GM21360 (cell line): Measurements from ENCODE around the gene KLHDC10.
"Not testable (repeated sequence)": the region's sequence is repeated elsewhere in the genome, so short reads cannot be mapped to it uniquely, and the experiment has no call there.

ENCODE experiments used
- ATAC-seq: cut with Tn5 transposase; IDR thresholded peaks from one replicate; pipeline ENCODE4 v1.9.1; 2021; ENCODE audit warnings: mild to moderate bottlenecking, moderate library complexity; ENCODE audit not compliant: unreplicated experiment

The KLHDC10 gene

GRCh38 chr7:130139193-130139960 is 69.0 kb downstream of the KLHDC10 start:
- no peak for ATAC-seq

DNA sequence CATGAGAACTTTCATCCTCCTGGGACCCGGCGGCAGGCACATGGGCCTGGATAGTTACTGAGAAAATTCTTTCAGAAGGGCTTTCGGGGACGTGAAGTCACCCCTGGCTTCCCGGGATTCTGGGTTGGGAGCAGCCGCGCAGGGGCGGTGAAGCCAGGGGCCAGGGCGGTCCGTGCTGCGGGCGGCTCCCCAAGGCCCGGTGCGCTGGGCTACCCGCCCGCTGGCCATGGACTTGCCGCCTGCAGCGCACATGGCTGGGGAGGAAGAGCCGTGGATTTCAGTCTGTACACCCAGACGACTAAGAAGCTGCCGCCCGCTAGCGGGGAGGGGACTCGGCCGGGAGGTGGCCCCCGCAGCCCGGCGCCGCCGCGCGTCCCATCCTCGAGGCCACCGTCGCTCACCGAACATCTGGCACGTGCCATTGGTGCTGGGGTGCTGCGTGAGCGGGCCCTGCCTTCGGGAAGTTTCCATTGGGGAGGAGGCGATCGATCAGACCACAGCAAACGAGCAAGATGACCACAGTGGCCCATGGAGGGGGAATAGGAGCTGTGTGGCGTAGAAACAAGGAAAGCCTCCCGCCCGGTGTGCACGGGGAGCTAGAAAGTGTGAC is 70.3 kb downstream of the KLHDC10 start:
- ATAC-seq, result no peak

DNA sequence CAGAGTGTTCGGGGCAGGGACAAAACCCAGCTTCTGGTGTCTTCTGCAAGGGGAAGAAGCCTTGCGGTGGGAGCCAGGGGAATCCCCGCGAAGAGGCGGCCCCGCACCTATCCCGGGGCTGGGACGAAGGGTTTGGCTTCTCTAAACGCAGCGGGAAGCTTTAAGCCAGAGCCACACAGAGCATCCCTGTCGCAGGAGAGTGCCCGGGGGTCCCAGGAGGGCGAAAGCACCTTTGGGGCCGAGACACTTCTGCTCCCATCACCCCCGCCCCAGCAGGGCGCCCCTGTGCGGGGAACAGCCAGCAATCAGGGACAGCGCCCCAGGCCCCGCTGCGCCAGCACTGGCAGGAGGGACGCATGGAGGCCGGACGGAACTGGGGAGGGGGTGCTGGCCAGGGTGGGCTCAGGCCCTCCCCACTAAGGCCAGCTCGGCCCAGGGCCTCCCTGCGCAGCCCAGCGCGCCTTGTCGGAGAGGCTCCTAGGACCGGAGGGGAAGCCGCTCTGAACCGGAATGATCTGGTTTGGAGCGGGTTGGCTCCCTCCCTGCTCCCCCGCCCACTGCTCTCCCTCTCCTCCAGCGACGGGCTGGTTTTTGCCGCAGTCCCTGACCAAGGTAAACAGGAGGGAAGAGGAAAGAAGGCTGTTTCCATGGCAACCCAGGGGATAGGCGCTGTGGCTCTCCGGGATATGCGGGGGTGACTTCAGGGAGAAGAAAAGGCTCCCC is 71.0 kb downstream of the KLHDC10 start:
- ATAC-seq, result no peak

- ATAC-seq, result no peak
Measured at GRCh38 chr7:130141884-130142653, 71.7 kb downstream of the KLHDC10 start.

GRCh38 chr7:130142654-130143333 is 72.5 kb downstream of the KLHDC10 start:
- no peak for ATAC-seq

GRCh38 chr7:130143334-130143732 is 73.0 kb downstream of the KLHDC10 start:
- ATAC-seq, result no peak

- no peak for ATAC-seq
Measured at GRCh38 chr7:130143986-130144311, 73.6 kb downstream of the KLHDC10 start.

DNA sequence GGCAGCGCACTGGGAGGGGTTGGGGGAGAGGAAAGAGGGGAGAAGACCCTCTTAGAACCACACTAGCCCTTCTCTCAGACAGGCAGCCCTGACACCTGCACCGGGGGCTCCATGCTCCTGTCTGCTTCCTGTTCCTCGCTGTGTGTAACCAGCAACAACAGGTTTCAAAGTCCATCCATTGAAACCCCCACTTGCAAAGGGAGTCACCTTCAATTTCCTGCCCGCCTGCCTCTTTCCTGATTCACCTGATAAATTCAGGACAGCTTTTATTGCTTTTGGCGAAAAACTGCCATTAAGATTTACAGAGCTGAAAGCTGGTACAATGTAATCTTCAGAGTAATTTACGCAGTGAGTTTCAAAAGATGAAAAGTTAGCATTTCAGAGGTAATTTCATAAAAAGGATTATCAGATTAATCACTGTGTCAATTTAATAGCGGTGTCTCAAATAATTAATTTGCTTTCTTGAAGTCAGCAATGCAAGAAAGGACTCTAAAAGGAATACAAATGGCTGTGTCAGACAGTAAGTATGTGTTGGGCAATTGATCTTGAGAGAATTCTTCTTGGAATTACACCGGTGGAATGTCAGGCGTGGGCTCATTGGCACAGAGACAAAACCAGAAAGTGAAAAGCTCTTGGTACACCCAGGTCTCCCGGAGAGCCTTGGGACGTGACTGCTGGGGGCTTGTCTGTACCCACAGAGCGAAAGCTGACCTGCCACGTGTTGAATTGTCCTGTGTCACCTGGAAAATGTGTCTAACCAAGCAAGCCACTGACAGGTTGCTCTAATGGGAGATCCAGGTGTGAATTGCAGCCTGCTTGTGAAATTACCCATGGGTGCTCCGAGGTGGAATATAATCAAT is 74.2 kb downstream of the KLHDC10 start:
- ATAC-seq, result no peak

- ATAC-seq, result no peak
Measured at GRCh38 chr7:130145424-130146100, 75.2 kb downstream of the KLHDC10 start.

DNA sequence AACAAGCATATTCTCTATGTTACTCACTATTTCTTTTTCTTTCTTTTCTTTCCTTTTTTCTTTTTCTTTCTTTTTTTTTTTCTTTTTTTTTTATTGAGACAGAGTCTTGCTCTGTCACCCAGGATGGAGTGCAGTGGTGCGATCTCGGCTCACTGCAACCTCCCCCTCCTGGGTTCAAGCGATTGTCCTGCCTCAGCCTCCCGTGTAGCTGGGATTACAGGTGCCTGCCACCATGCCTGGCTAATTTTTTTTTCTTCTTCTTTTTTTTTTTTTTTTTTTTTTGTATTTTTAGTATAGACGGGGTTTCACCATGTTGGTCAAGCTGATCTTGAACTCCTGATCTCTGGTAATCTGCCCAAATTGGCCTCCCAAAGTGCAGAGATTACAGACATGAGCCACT is 75.8 kb downstream of the KLHDC10 start:
- not testable (repeated sequence) for ATAC-seq

- ATAC-seq, result no peak
Measured at GRCh38 chr7:130146693-130147405, 76.5 kb downstream of the KLHDC10 start.

DNA sequence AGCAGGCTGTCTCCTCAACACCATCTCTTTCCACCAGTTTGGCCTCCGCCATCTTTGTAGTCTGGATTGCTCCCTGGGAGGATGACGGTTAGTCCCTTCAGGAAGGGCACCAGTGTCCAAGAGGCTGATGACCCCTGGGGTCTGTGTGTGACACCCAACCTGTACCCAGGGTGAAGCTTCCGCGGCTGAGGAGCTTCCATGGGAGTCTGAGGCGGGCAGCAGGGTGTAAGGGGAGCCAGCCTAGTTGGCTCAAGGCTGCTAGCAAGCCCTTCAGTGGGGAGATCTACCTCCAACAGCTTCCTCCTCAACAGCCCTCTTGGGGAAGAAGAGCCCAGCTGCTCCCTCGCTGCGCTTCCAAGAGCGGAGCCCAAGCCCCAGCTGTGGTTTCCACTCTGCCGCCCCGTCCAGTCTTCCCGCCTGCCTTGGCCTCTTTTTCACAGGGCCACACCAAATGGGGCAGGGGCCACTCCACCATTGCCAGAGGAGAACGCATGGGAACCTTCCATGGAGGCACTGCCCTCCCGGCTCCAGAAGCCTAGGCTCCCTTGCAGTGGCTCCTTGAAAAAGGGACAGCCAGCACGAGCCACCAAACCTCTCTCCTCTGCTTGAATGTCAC is 77.5 kb downstream of the KLHDC10 start:
- ATAC-seq, result no peak

DNA sequence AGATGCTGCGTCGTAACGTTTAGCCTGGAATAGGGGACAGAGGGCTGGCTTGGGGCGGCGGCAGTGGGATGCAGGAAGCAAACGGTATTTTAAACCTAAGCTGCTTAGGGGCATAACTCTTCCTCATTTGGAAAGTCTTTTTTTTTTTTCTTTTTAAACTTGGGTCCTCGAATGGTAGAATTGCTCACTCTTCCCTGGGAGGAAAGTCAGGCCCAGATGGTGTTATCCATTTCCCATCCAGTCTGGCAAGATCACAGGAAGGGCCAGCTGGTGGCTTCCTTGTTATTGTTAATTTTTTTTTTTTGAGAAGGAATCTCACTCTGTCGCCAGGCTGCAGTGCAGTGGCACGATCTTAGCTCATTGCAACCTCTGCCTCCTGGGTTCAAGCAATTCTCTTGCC is 78.2 kb downstream of the KLHDC10 start:
- ATAC-seq, result no peak

GRCh38 chr7:130149281-130150139 is 79.2 kb downstream of the KLHDC10 start:
- no peak for ATAC-seq

- no peak for ATAC-seq
Measured at GRCh38 chr7:130150587-130150986, 80.3 kb downstream of the KLHDC10 start.

DNA sequence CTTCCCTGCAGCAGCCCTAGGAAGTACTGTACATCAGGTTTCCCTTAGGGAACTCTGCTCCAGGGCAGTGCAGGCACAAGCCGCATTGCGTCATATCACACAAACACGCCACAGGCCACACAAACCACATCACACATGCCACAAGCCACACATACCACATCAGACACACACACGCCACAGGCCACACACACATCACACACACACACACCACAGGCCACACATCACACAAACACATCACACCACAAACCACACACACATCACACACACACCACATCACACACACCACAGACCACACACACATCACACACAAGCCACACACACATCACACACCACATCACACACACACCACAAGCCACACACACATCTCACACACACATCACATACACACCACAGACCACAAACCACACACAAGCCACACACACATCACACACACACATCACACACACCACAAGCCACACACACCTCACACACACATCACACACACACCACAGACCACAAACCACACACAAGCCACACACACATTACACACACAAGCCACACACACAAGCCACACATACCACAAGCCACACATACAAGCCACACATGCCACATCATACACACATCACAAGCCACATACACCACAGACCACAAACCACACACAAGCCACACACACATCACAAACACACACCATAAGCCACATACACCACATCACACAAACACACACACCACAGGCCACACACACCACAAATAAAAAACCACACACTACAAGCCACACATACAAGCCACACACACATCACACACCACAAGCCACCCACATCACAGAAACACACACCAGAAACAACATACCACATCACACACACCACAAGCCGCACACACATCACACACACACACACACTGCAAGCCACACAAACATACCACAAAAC is 81.5 kb downstream of the KLHDC10 start:
- no peak for ATAC-seq
